Measurements from ENCODE around the gene PLA1A.
"Not testable (repeated sequence)": the region's sequence is repeated elsewhere in the genome, so short reads cannot be mapped to it uniquely, and the experiment has no call there.

The PLA1A gene

GRCh38 chr3:119669906-119670570, 72.4 kb downstream of the PLA1A start:
- DNase-seq, result no peak

- DNase-seq, result no peak
Observed at GRCh38 chr3:119672776-119673175, 75.1 kb downstream of the PLA1A start.

GRCh38 chr3:119673875-119674274, 76.2 kb downstream of the PLA1A start:
- DNase-seq, result no peak

GRCh38 chr3:119675188-119675874, 77.6 kb downstream of the PLA1A start:
- no peak for DNase-seq

GRCh38 chr3:119676020-119676419, 78.3 kb downstream of the PLA1A start:
- DNase-seq, result no peak

DNA sequence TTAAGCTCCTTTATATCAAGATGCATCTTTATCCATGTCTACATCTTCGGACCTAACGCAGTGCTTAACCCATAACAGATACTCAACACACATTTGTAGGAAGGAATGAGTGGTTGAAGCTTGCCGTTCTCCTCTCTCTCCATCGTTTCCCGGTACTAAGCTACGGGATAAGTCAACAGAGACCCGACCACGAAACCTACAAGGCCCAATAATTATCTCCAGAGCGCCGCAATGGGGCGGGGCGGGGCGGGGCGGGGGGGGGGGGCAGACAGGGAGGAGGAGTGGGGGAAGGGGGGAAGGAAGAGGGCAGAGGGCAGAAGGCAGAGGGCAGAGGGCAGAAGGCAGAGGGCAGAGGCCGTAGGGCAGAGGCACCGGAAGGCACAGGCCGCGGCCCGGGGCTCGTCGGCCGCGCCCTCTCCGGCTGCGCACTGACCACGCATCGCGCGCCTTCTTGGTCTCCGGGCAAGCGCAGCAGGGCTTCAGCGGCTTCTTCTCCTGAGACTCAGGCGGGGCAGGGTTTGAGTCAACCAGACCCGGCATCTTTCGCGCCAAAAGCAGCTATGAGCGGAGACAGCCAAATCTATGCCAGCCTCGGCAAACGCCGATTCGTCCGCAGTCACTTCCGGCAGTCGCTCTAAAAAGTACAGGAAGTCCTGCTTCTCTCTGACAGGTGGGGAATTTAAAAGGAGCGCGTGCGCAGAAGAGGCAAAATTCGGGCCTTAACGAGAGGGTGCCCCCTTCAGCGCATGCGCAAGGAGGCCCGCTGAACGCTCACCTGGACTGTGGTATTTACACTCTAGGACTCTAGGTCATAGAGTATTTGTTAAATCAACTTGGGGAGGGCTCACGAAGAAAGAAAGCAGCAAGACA, 79.3 kb downstream of the PLA1A start, which contains the start of gene COX17:
COX17 (minus strand) TSS at position 636 of the 870 bp plus-strand sequence; CDS start at position 540, 96 bp downstream.
- peak; percentile 86 to 88 for DNase-seq

- DNase-seq, result no peak
Observed at GRCh38 chr3:119677641-119677934, 79.9 kb downstream of the PLA1A start.

DNA sequence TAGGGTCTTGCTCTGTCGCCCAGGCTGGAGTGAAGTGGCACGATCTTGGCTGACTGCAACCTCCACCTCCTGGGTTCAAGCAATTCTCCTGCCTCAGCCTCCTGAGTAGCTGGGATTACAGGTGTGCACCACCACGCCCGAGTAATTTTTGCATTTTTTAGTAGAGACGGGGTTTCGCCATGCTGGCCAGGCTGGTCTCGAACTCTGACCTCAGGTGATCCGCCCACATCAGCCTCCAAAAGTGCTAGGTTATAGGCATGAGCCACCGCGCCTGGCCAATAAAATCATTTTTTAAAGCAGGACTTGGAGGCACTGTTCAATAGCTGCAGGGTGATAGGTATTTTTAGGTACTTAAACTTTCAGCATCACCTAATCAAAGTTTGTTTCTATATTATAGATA, 80.5 kb downstream of the PLA1A start:
- DNase-seq, result not testable (repeated sequence)

Measured in stimulated activated CD4-positive, alpha-beta T cell treated with anti-CD3 and anti-CD28 coated beads, Interleukin-2, amount 100 ng/mL, for 48 hours (primary cell).